GM11168 (cell line): ENCODE measurements around the gene NCOA6.

Experiments
- in situ Hi-C: fragments of 300-500 bp; cut with MboI; formaldehyde crosslinking; loops from one replicate; pipeline ENCODE4 v1.12.0; 2022; ENCODE audit warnings: low sequenced_read_pairs; ENCODE audit not compliant: unreplicated experiment

Gene NCOA6

DNA sequence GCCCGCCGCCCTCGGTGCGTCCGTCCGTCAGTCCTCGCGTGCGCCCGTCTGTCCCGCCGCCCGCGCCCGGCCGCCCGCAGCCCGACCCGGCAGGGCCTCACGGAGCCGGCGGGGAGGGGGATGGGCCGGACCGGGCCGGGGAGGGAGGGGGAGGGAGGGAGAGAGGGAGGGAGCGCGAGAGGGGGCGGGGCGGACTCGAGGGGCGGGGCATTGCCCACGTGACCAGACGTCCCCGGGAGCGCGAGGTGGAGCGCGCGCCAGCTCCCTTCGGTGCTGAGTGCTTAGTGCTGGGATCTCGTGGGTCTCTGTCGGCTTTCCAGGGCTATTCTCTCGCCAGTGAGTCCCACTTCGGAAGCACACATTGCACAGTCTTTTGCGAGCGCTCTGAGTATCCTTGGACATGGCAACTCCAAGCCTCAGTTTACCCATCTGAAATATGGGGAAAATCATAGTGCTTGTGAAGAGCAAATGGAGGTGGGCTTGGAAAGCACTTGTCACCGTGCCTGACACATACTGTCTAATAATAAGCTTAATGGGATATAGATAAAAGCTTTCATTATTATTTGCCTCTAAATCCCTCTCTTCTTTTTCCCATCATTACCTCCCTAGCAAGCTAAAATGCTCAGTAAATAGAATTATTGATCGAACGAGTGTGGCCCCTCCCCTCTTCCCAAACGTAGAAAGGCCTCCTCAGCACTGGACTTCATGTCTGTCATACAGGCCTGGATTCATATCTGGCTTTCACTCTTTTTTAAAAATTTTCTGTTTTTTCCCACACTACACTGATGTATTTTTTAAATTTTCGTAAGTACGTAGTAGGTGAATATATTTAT lies at the start of gene NCOA6:
NCOA6 (minus strand) TSS at position 122 of the 833 bp plus-strand sequence. CDS start 43,296 bp downstream, outside the sequence.
- in situ Hi-C loops, result loop anchor here (25.0 kb wide), 1 partner anchor 387 kb away; no protein-coding TSS in a partner anchor

GRCh38 chr20:34874094-34874654 lies 48.7 kb upstream of the NCOA6 start:
- in situ Hi-C loops, result loop anchor here (5.0 kb wide), 1 partner anchor 88 kb away; no protein-coding TSS in a partner anchor

GRCh38 chr20:34873583-34874093 lies 48.2 kb upstream of the NCOA6 start:
- in situ Hi-C loops, result loop anchor here (5.0 kb wide), 1 partner anchor 89 kb away; no protein-coding TSS in a partner anchor

- in situ Hi-C loops, result loop anchor here (5.0 kb wide), 1 partner anchor 90 kb away; no protein-coding TSS in a partner anchor
These were observed 47.3 kb upstream of the NCOA6 start, which contains the start of gene GGT7 for GRCh38 chr20:34872622-34873224. Gene GGT7, minus strand, starts transcription at chr20:34872856. Its CDS starts 41 bp downstream, at chr20:34872815.

DNA sequence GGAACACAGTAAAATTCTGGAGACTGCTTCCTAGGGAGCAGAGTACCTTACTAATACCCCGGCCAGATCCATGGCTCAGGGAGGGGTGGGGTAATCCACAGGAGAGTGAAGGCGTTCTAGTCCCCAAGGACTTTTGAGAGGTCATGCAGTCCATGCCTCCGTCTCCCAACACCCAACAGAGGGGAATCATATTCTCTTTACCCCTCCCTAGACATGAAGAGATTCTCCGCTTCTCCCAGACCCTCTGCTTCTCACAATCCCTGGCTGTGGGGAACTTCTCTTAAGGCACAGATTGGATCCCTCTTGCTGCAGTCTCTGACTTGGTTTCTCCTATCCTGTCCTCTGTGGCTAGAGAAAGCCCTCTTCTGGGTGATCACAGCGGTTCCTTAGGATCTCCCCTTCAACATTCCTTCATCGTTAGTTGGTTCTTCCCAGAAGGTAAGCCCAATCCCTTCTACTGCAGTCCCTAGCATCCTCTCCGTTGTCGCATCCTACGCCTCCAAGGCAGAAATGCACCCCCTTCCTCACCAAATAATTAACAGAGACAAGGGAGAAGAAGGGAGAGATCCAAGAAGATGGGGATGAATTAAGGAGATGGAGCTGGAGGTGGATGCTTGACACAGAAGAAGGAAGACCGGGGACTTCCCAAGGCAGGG lies 46.6 kb upstream of the NCOA6 start:
- in situ Hi-C loops, result loop anchor here (5.0 kb wide), 1 partner anchor 90 kb away; no protein-coding TSS in a partner anchor

DNA sequence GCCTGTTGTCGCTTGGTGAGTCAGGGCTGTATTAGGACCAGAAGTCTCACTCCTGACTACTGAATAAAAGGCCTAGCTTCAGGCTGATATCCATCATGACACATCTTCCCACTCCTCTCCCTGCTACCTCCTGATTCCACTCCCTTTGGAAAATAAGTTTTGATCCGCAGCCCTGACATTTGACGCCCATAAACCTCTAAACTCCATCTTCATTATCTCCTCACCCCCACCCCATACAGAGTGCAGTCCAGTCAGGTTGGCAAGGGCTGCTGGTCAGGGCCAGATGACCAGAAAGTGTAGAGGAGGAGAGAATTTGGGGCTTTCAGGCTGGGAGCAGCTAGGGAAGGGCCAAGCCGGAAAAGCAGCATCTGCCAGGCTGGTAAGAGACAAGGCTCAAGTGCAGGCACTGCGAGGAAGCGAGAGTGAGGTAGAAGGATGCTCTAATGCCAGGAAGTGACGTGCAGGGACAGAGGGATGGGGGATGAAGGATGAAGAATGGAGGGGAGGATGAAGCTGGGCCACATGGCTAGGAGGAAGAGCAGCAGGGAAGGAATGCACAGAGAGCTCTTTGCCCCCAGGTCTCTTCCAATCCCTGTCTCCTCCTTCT lies 46.0 kb upstream of the NCOA6 start:
- in situ Hi-C loops, result loop anchor here (5.0 kb wide), 1 partner anchor 91 kb away; no protein-coding TSS in a partner anchor

DNA sequence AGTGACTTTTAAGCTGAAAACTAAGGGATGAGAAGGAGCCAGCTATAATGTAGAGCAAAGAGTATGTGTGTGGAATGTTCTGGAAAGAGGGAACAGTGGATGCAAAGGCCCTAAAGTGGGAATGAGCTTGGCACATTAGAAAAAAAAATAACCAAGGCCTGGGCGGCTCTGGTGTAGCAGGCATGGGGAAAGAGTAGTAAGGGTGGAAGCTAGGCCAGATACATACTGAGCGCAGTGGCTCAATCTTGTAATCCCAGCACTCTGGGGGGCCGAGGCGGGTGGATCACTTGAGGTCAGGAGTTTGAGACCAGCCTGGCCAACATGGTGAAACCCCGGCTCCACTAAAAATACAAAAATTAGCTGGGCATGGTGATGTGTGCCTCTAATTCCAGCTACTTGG lies 38.8 kb upstream of the NCOA6 start:
- in situ Hi-C loops, result no loop called here

GRCh38 chr20:34863421-34863965 lies 38.0 kb upstream of the NCOA6 start:
- in situ Hi-C loops, result no loop called here

- in situ Hi-C loops, result no loop called here
These were observed 37.3 kb upstream of the NCOA6 start for GRCh38 chr20:34862724-34863123.

DNA sequence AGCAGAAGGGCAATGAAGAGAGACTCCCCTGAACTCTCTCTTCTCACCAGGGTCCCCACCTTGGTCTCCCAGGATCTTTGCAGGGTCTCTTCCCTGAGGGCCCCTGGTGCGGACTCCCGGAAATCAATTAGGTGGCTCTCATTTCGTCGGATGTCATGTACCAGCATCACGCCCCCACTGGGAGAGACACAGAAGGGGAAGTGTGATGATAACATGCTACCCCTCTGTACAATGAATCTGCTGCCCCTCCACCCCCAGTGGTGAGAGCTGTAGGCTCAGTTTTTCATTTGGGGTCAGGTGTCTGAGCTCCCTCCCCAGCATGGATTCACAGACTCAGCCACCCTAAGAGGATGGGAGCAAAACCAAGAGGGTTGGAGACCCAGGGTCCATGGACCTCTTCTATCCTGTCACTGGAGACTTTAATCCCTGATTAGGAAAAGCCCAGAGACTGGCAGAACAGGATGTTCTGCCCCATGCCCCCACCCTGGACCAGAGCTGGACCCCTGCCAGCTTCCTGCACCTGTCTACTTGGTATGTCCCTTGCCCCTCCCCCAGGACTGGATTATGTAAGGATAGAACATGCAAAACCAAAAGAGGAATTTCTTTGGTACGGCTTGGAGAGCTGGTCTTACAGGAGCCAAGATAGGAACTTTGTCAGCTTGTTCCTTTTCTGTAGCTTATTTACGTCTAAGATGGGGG lies 36.1 kb upstream of the NCOA6 start:
- in situ Hi-C loops, result no loop called here

GRCh38 chr20:34859826-34860545 lies 34.5 kb upstream of the NCOA6 start:
- in situ Hi-C loops, result no loop called here

DNA sequence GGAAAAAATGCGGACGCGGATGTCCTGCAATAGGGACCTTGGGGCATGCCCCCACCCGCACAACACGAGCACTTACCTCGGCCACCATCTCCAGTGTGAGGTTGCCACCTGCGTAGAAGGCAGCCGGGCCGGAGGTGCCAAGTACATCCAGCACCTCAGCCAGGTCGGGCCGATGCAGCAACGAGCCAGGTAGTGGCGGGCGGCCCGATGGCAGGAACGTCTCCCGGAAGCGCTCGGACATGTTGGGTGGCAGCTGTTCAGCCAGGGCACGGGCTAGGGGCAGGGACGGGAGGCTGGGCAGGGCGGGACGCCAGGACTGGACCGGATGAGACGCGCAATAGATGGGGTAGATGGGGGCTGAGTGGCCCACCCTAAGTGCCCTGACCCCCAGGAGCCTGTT lies 33.9 kb upstream of the NCOA6 start:
- in situ Hi-C loops, result no loop called here

DNA sequence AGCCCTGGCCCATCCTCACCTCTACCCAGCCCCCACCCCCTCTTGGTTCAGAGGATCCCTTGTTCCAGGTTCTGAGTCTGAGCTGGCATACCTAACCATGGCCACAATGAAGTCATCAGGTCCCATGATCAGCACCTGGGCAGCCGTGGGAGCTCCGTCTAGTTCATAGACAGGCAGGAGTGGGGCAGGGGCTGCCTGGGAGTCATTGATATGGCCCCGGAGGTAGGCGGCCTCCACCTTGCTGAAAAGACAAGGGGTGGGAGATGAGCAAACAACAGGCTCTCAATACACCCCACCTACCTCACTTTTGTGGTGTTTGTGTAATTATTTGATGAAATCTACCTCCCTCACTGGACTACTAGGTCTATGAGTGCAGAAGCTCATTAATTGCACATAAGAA lies 26.8 kb upstream of the NCOA6 start:
- in situ Hi-C loops, result no loop called here

- in situ Hi-C loops, result no loop called here
These were observed 25.5 kb upstream of the NCOA6 start for GRCh38 chr20:34850969-34851368.

DNA sequence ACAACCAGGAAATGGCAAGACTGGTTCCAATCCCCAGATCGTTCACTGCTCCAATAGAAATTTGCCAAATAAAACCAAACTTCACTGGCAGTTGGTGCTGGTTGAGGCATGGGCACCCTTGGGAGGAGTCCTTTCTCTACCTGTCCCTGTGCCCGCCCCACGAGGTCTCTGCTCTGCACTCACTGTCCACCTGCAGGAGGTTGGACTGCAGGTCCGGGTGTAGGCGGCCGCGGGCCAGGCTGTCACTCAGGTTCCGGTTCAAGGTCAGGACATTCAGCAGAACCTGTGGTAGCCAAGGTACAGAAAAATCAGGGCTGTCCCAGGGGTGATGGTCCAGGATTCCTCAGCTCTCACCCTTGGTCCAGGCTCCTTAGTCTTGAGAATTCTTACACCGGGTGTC lies 24.3 kb upstream of the NCOA6 start:
- in situ Hi-C loops, result loop anchor here (25.0 kb wide), 1 partner anchor 363 kb away; no protein-coding TSS in a partner anchor

DNA sequence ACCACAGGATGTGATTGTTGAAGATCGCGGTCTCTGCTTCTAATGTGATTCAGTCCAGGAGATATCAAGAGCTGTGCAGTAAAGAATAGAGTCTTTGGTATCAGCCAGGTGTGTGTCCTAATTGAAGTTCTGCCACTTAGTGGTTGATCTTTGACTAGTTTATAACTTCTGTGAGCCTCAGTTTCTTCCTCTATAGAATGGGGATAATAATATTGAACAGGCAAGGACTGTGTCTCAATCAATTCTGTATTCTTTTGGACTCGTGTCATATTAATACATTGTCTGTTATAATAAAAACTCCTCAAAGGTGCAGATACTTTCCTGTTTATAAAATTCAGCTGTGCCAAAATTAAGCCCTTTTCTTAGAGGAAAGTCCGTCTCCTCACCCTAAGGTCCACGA lies 23.1 kb upstream of the NCOA6 start:
- in situ Hi-C loops, result loop anchor here (25.0 kb wide), 1 partner anchor 364 kb away; no protein-coding TSS in a partner anchor

- in situ Hi-C loops, result loop anchor here (25.0 kb wide), 1 partner anchor 369 kb away; no protein-coding TSS in a partner anchor
These were observed 18.0 kb upstream of the NCOA6 start for GRCh38 chr20:34843421-34843820.

DNA sequence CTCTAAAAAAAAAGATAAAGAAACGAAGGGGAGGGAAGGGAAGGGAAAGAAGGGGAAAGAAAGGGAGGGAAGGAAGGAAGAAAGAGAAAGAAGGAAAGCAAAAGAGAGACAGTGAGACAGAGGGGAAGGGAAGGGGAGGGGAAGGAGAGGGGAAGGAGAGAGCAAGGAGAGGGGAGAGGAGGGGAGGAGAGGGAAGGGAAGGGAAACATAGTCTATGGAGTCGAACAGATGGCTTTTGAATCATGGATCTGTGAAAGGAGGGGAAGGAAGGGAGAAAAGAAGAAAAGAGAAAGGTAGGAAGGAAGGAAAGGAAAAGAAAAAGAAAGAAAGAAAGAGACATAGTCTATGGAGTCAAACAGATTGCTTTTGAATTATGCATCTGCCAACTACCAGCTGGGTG lies 16.7 kb upstream of the NCOA6 start:
- in situ Hi-C loops, result loop anchor here (25.0 kb wide), 1 partner anchor 370 kb away; no protein-coding TSS in a partner anchor
